GM18502 (cell line): ENCODE data around the gene ACSS2.

ENCODE experiments used
- ATAC-seq: cut with Tn5 transposase; IDR thresholded peaks from one replicate; pipeline ENCODE4 v1.9.1; 2021; ENCODE audit warnings: mild to moderate bottlenecking; ENCODE audit not compliant: unreplicated experiment, poor library complexity

Gene ACSS2

GRCh38 chr20:34876406-34877282, at the start of gene ACSS2:
Gene ACSS2 (plus strand): TSS chr20:34876612. CDS start chr20:34876646, 34 bp downstream.
- ATAC-seq: peak; percentile 29

GRCh38 chr20:34829191-34829590, 47.2 kb upstream of the ACSS2 start:
- ATAC-seq: no peak

GRCh38 chr20:34831936-34832335, 44.5 kb upstream of the ACSS2 start:
- no peak for ATAC-seq

GRCh38 chr20:34834459-34834893, 41.9 kb upstream of the ACSS2 start:
- no peak for ATAC-seq

GRCh38 chr20:34842143-34842542, 34.3 kb upstream of the ACSS2 start:
- ATAC-seq: no peak

- no peak for ATAC-seq
Observed at GRCh38 chr20:34843421-34843820, 33.0 kb upstream of the ACSS2 start.

GRCh38 chr20:34848597-34848996, 27.8 kb upstream of the ACSS2 start:
- no peak for ATAC-seq

GRCh38 chr20:34849778-34850177, 26.6 kb upstream of the ACSS2 start:
- ATAC-seq: no peak

- ATAC-seq: no peak
Observed at GRCh38 chr20:34850969-34851368, 25.4 kb upstream of the ACSS2 start.

- ATAC-seq: no peak
Observed at GRCh38 chr20:34852298-34852697, 24.1 kb upstream of the ACSS2 start.

GRCh38 chr20:34859367-34859766, 17.0 kb upstream of the ACSS2 start:
- ATAC-seq: no peak

GRCh38 chr20:34859826-34860545, 16.4 kb upstream of the ACSS2 start:
- no peak for ATAC-seq

- no peak for ATAC-seq
Observed at GRCh38 chr20:34861386-34862084, 14.9 kb upstream of the ACSS2 start.

GRCh38 chr20:34862724-34863123, 13.7 kb upstream of the ACSS2 start:
- no peak for ATAC-seq

- no peak for ATAC-seq
Observed at GRCh38 chr20:34863421-34863965, 12.9 kb upstream of the ACSS2 start.

- ATAC-seq: no peak
Observed at GRCh38 chr20:34864216-34864615, 12.2 kb upstream of the ACSS2 start.

- ATAC-seq: no peak
Observed at GRCh38 chr20:34871320-34871926, 5.0 kb upstream of the ACSS2 start.

- no peak for ATAC-seq
Observed at GRCh38 chr20:34871966-34872621, 4.3 kb upstream of the ACSS2 start.

GRCh38 chr20:34872622-34873224, 3.7 kb upstream of the ACSS2 start, which contains the start of gene GGT7:
Gene GGT7 (minus strand): TSS chr20:34872856. CDS start chr20:34872815, 41 bp downstream.
- ATAC-seq: peak; percentile 45
